Psoas muscle (tissue), 8 donors: ENCODE data around the gene RICTOR. TPM values are rescaled to one million over a fixed set of nuclear protein-coding genes. Genes with fewer than 3 reads are reported as not detected.
"Not testable (repeated sequence)": the region's sequence is repeated elsewhere in the genome, so short reads cannot be mapped to it uniquely, and the experiment has no call there.

Experiments used
- ATAC-seq, 4 donors: fragments of 200-7000 bp; cut with Tn5 transposase; one replicate each; pipeline ENCODE4 v1.9.1; 2020; ENCODE audit warnings: moderate library complexity in 3 of 4, mild to moderate bottlenecking in 2 of 4
- DNase-seq, 2 donors: peaks; one replicate each; pipeline ENCODE4 v3.0.0-alpha.2; 2020
- H3K27ac ChIP-seq: fragments of 200-600 bp; one replicate; pipeline ENCODE4 v1.8.0; 2022
- H3K27me3 ChIP-seq, 3 donors: fragments of 200-600 bp in 1 of 3; one replicate each; pipeline versions ENCODE4 v1.6.1 to v1.8.0; 2013 to 2022; ENCODE audit warnings: low read length in 2 of 3, mild to moderate bottlenecking in 2 of 3, moderate library complexity in 1 of 3; ENCODE audit not compliant: insufficient read depth in 3 of 3
- H3K36me3 ChIP-seq, 2 donors: fragments of 200-600 bp in 1 of 2; one replicate each; pipeline versions ENCODE4 v1.6.1 to v1.8.0; 2013 to 2022; ENCODE audit warnings: low read depth in 1 of 2, mild to moderate bottlenecking in 1 of 2, moderate library complexity in 1 of 2; ENCODE audit not compliant: insufficient read depth in 1 of 2
- H3K4me1 ChIP-seq: fragments of 200-600 bp; one replicate; pipeline ENCODE4 v1.8.0; 2022
- H3K4me3 ChIP-seq: fragments of 200-600 bp; one replicate; pipeline ENCODE4 v1.8.0; 2022; ENCODE audit warnings: mild to moderate bottlenecking
- H3K9me3 ChIP-seq: fragments of 200-600 bp; one replicate; pipeline ENCODE4 v1.8.0; 2022
- CTCF ChIP-seq: fragments of 200-600 bp; IDR thresholded peaks from one replicate; pipeline ENCODE4 v1.8.0; 2022; ENCODE audit warnings: antibody characterized with exemption
- WGBS, 3 donors: extraction: QIAGEN DNeasy Blood & Tissue Kit; methylation state at CpG; one replicate each; pipeline versions ENCODE4 v1.1.6 to v1.1.7; 2013; 5-methylcytosine and 5-hydroxymethylcytosine counted together
- intact Hi-C, 2 donors: fragments of 100-400 bp; cut with DNase I; formaldehyde crosslinking; loops; one replicate each; pipeline versions ENCODE4 v1.11.0 to v1.14.2; 2022
- polyA plus RNA-seq, 3 donors: library from polyadenylated mRNA; stranded (reverse); fragments of 200-250 nt; gene quantifications; one replicate each; pipeline ENCODE4 v1.2.3, GENCODE V29; 2013
- total RNA-seq, 4 donors: library from RNA; stranded (reverse); fragmentation: NEBNext Ultra II Directional in 2 of 4; extraction: Animal tissue kit (Norgen Biotek cat#: 25700) in 2 of 4; gene quantifications; one replicate each; pipeline versions ENCODE4 v1.2.1 to v1.2.4, GENCODE V29; 2021 to 2023
- donor health status: healthy with polysubstance abuse.
- donor health status: DM: no; HTN: no; CAD: no; lungs with moderate emphysema.
- donor health status: Bipolar disorder and iron deficiency.
- donor health status: healthy.
- donor health status: DM: yes; HTN: yes; CAD: no.
- donor health status: DM: no; HTN: no; CAD: no.
- donor health status: DM: no; HTN: no; CAD: no.
- donor health status: DM: yes; HTN: yes; CAD: no.

RICTOR gene
- total and polyA plus RNA-seq, 7 donors = 2.7 to 46.7 (median 34.0) TPM

GRCh38 chr5:39016587-39017275 lies 57.5 kb downstream of the RICTOR start:
- ATAC-seq (no peak), DNase-seq (no peak)
- Histone ChIP-seq H3K4me3 (no peak overlapping the region), H3K27me3 (no peaks in the 10 kb centered on the region), H3K36me3 (peaks cover 0 to 18% of the 10 kb centered on the region in 2 donors), H3K27ac (peak overlapping the region; percentile 96), H3K9me3 (no peaks in the 10 kb centered on the region), H3K4me1 (peaks cover 43% of the 10 kb centered on the region)
- WGBS, 3 donors = 98 to 100% (median 98%) methylated on average over 1 of the region's 1 CpG
- no peak for TF ChIP-seq CTCF
- intact Hi-C loops = loop anchor here in 1 of 2 donors (5.0 kb wide), 1 partner anchor 51 kb away; no protein-coding TSS in a partner anchor

- ATAC-seq = peak; percentile 72 to 83 (median 73)
- intact Hi-C loops = loop anchor here (2.0 to 5.0 kb wide), 2 partner anchors 51 to 59 kb away; partner anchors contain the start of gene RICTOR (in 1 of the 2)
- peaks cover 41% of the 10 kb centered on the region for H3K4me1 ChIP-seq
These were observed 58.2 kb downstream of the RICTOR start for GRCh38 chr5:39015743-39016586.

GRCh38 chr5:39014561-39014960 lies 59.6 kb downstream of the RICTOR start:
- intact Hi-C loops = loop anchor here in 1 of 2 donors (2.0 kb wide), 1 partner anchor 60 kb away; the partner anchor contains the start of gene RICTOR
- Histone ChIP-seq H3K36me3 (peaks cover 0 to 7% of the 10 kb centered on the region in 2 donors), H3K4me1 (peaks cover 41% of the 10 kb centered on the region), H3K27me3 (no peaks in the 10 kb centered on the region), H3K9me3 (no peaks in the 10 kb centered on the region), H3K27ac (peak overlapping the region; percentile 96), H3K4me3 (peak overlapping the region; percentile 9)
- 6 to 10% (median 8%) methylated on average over 2 of the region's 2 CpGs for WGBS, 3 donors
- peak; percentile 93 to 97 (median 95) for ATAC-seq
- TF ChIP-seq CTCF = no peak
- no peak for DNase-seq

More at GRCh38 chr5:39015743-39016586, 58.2 kb downstream of the RICTOR start:
- no peaks in the 10 kb centered on the region for H3K9me3 ChIP-seq
- peaks cover 0 to 18% of the 10 kb centered on the region in 2 donors for H3K36me3 ChIP-seq
- peak overlapping the region; percentile 96 for H3K27ac ChIP-seq
- 75 to 82% (median 78%) methylated on average over 4 of the region's 4 CpGs for WGBS, 3 donors
- no peak for TF ChIP-seq CTCF
- no peaks in the 10 kb centered on the region for H3K27me3 ChIP-seq
- DNase-seq = no peak
- H3K4me3 ChIP-seq = peak overlapping the region; percentile 20

- peak in 3 of 4 donors; percentile 49 to 67 (median 62) for ATAC-seq
- no peaks in the 10 kb centered on the region for H3K27me3 ChIP-seq
- intact Hi-C loops = loop anchor here in 1 of 2 donors (2.0 kb wide), 1 partner anchor 61 kb away; the partner anchor contains the start of gene RICTOR
- H3K4me1 ChIP-seq = peaks cover 41% of the 10 kb centered on the region
- H3K9me3 ChIP-seq = no peaks in the 10 kb centered on the region
- TF ChIP-seq CTCF = no peak
- peak overlapping the region; percentile 9 for H3K4me3 ChIP-seq
- WGBS, 3 donors = 84 to 89% (median 85%) methylated on average over 2 of the region's 2 CpGs
- no peak for DNase-seq
- peak overlapping the region; percentile 96 for H3K27ac ChIP-seq
- peaks cover 0 to 7% of the 10 kb centered on the region in 2 donors for H3K36me3 ChIP-seq
These were observed 60.3 kb downstream of the RICTOR start for GRCh38 chr5:39013938-39014337.

GRCh38 chr5:39010958-39011357 lies 63.2 kb downstream of the RICTOR start:
- WGBS, 3 donors = 99 to 100% (median 100%) methylated on average over 2 of the region's 2 CpGs
- peaks cover 29% of the 10 kb centered on the region for H3K4me1 ChIP-seq
- H3K27me3 ChIP-seq, H3K4me3 ChIP-seq, H3K27ac ChIP-seq, H3K9me3 ChIP-seq, ATAC-seq, H3K36me3 ChIP-seq, intact Hi-C loops, DNase-seq: not testable (repeated sequence)
